ENCODE data around the gene CHD6.

GRCh38 chr20:41594514-41595322 lies 23.5 kb downstream of the CHD6 start:
- TF ChIP-seq CTCF (IDR thresholded peaks at IDR 0.05): no peak
- no peak for TF ChIP-seq POLR2A (IDR thresholded peaks at IDR 0.05; ENCODE audit: low read depth)
- TF ChIP-seq POLR2AphosphoS5 (IDR thresholded peaks at IDR 0.05): no peak

Data from esophagus muscularis mucosa (tissue), 3 donors.